IPS-11a (cell line): Measurements from ENCODE around the gene CNBP.
"Not testable (repeated sequence)": the region's sequence is repeated elsewhere in the genome, so short reads cannot be mapped to it uniquely, and the experiment has no call there.

Experiments
- H3K4me3 ChIP-seq: one replicate; pipeline ENCODE4 v1.5.1; 2013; ENCODE audit warnings: low read depth, low read length, control low read depth

The CNBP gene

DNA sequence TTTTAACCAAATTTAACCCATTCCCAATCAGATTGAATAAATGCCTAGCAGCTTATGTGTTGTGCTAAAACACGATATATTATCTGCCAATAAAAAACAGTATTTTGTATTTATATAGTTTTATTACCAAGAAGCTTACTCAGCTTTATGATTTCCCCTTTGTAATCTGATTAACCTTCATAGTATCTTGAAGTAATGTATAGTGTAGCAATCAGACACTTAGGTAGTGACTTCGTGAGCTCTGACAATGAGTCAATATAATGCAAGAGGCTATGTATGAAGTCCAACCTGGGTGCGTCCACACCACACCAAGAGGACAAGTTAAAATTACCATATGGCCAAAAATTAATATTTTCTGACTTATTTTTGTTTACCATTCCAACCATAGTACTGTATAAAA lies 2.1 kb upstream of the CNBP start:
- H3K4me3 ChIP-seq, result no peak overlapping the region

DNA sequence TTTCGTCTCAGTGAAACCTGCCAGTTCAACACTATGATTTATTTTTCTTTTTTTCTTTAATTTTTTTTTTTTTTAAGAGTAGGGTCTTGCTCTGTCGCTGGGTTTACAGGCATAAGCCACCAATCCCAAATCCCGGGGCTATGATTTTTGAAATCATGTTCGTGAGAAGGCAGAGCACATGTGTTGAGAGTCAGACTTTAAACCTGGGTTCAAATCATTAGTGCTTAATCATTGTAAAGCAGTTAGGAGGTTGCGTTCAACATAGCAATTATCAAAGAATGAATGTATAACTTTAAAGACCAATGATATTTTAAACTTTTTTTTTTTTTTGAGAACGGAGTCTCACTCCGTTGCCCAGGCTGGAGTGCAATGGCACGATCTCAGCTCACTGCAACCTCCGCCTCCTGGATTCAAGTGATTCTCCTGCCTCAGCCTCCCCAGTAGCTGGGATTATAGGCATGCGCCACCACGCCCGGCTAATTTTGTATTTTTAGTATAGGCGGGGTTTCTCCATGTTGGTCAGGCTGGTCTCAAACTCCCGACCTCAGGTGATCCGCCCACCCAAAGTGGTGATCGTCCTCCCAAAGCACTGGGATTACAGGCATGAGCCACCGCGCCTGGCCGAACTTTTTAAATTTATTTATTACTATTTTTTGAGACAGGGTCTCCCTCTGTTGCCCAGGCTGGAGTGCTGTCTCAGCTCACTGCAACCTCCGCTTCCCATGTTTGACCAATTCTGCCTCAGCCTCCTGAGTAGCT lies 1.3 kb upstream of the CNBP start:
- H3K4me3 ChIP-seq, result peak overlapping the region; percentile 94

- peak overlapping the region; percentile 94 for H3K4me3 ChIP-seq
These were observed 631 bp upstream of the CNBP start for GRCh38 chr3:129184396-129184657.

GRCh38 chr3:129182390-129183185 lies 1.1 kb downstream of the CNBP start:
- H3K4me3 ChIP-seq, result peak overlapping the region; percentile 94

DNA sequence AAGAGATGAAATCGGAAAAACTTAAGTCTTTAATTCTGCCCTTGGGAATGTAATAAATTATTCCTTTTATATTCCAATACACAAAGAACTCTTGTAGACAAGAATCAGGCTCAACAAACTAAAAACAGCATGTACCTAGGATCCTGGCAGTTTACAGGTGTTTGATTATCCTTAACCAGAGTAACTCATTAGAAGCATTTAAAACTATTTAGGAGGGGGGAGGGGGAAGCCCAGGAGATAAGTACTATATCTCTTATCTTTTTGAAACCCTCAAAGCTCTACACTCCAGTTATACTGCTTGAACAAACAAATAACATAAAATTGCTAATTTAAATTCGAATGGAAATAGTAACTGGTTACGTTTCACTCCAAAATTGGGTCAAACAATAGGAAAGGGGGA lies 1.9 kb downstream of the CNBP start:
- H3K4me3 ChIP-seq, result peak overlapping the region; percentile 94

- no peak overlapping the region for H3K4me3 ChIP-seq
These were observed 3.2 kb downstream of the CNBP start for GRCh38 chr3:129180461-129180860.

DNA sequence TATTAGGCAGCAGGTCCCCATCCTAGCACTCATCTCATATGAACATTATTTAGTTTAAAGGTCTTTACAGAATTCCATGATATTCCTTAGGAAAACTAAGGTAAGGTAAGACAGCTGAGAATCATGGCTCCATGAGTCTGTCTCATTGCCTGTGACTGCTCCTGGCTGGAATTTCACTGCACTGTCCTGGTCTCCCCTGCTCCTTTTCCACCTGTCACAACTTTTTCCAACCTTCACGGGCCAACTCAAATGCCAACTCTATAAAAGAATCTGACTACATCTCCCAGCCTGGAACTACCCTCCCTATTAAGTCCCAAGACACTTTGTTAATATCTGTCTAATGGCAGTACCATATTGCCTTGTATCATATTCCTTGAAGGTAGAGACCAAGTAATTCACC lies 7.6 kb downstream of the CNBP start:
- H3K4me3 ChIP-seq, result no peak overlapping the region

GRCh38 chr3:129173725-129174124 lies 10.0 kb downstream of the CNBP start:
- H3K4me3 ChIP-seq, result no peak overlapping the region

GRCh38 chr3:129173206-129173605 lies 10.5 kb downstream of the CNBP start:
- no peak overlapping the region for H3K4me3 ChIP-seq

DNA sequence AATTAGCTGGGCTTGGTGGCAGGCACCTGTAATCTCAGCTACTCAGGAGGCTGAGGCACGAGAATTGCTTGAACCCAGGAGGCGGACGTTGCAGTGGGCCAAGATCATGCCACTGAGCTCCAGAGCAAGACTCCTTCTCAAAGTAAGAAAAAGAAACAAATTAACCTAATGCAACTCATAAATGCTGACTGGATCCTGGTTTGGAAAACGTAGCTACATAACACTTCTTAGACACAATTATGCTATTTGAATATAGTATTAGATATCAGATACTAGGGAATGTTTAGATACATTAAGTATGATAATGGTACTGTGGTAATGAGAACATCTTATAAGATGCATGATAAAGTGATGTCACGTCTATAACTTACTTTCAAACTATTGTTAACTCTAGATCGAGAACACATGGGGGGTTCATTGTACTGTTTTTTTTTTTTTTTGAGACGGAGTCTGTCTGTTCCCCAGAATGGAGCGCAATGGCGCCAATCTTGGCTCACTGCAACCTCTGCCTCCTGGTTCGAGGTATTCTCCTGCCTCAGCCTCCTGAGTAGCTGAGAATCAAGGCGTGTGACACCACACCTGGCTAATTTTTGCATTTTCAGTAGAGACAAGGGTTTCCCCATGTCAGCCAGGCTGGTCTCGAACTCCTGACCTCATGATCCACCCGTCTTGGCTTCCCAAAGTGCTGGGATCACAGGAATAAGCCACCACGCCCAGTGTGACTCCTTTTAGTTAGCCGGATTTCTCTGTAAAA lies 16.9 kb downstream of the CNBP start:
- no peak overlapping the region for H3K4me3 ChIP-seq

GRCh38 chr3:129165594-129165993 lies 18.1 kb downstream of the CNBP start:
- H3K4me3 ChIP-seq, result not testable (repeated sequence)

DNA sequence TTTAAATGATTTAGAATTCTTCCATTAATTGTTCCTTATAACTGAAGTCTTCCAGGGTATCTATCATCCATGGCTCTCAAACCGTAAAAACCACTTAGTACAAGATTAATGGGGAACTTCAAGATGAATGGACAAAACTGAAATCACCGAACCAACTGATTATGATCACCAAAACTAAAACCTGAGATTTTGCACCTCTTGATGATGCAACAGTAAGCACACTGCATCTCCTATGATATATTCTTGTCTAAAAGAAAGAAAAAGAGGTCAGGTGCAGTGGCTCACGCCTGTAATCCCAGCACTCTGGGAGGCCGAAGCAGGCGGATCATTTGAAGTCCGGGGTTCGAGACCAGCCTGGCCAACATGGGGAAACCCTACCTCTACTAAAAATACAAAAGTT lies 19.2 kb downstream of the CNBP start:
- no peak overlapping the region for H3K4me3 ChIP-seq

DNA sequence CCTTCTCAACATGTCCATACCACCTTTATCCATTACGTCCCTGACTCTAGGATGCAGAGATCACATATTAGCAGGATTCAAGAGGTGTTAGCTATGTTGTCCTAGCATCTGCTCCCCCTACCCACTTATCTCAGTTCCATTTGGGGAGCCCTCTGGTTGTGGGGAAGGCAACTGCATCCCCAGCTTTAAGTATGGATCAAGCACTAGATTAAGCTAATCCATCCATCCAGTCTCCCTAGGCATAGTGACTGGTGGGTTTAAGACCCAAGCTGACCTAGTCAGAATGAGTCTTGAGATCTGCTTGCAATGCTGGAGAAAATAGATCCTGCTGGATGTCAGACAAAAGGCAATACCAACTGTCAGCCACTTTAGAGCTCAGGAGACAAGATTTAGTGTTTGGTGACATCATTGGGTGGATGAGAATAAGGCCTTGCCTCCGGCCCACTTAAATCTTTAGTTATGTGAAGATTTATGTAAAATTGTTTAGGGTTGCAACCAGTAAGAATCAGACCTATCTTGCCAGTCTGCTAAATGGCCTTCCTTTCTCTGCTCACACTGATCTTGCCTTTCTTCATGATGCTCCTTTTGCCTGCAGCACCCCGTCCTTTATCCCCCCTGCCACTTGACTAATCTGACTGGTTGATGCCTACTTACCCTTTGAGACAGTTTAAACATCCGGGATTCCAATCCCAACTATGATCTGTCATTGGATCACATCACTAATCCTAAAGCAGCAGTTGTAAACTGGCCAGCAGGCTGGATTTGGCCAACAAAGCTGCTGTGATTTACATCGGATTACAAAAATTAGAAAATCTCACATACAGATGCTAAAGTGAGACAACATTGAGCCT lies 20.7 kb downstream of the CNBP start:
- H3K4me3 ChIP-seq, result no peak overlapping the region

DNA sequence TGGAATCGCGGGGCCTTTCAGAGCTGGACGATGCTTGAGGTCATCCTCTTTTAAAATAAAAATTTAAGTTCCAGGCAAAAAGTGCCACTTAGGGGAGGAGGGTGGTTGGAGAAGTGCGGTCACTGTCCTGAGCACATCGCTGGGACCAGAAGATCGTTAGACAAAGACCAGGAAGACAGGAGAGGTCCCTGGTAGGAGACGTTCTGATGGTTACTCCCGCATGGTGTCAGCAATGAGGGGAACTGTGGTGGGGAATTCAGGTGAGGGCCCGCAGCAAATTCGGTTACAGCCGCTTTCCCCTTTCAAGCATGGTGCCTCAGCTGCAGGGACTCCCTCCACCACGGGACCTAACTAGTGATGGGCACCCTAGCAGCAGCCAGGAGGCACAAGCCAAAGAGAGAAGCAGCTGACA lies 21.8 kb downstream of the CNBP start:
- peak overlapping the region; percentile 95 for H3K4me3 ChIP-seq

DNA sequence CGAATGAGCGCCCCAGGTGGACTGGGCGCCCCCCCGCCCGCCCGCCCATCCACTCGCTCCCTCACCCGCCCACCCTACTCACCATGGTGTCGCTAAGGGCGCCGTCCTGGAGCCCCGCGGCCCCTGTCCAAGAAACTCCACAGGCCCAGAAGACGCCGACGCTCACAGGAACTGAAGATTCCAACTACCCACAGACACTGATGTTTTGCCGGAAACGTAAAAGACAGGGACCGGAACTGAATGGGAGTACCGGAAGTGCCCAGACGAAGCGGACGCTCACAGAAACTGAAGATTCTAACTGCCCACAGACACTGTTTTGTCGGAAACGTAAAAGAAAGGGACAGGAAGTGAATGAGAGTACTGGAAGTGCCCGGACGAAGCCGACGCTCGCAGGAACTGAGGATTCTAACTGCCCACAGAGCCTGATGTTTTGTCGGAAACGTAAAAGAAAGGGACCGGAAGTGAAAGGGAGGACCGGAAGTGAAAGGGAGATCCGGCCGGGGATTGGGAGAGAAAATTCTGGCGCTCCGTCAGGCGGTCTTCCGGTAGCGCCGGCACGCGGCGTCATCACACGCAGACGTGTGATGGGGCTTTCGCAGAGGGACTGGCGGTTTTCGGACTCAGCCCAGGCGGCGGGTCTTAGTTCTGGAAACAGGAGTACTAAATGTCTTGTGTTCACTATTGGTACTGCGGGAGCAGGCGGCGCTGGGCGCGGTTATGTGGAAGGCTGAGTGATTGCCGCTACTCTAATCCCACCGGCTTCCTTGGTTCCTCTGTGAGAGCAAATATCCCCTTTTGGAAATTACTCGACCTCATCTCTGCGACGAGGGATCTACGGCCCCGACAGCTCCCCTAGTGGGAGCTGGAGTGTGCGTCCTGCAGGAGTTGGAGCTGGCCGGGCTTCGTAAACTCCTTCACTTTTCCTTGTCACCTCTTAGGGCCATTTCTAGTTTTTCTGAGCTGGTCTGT lies 22.5 kb downstream of the CNBP start, which contains the start of gene ISY1:
Gene ISY1 (minus strand): TSS at position 173 of the 969 bp plus-strand sequence. CDS start 88 bp downstream, at position 85.
- peak within 1 kb of the TSS; percentile 95 for H3K4me3 ChIP-seq

- no peak overlapping the region for H3K4me3 ChIP-seq
These were observed 38.9 kb downstream of the CNBP start for GRCh38 chr3:129144786-129145185.

DNA sequence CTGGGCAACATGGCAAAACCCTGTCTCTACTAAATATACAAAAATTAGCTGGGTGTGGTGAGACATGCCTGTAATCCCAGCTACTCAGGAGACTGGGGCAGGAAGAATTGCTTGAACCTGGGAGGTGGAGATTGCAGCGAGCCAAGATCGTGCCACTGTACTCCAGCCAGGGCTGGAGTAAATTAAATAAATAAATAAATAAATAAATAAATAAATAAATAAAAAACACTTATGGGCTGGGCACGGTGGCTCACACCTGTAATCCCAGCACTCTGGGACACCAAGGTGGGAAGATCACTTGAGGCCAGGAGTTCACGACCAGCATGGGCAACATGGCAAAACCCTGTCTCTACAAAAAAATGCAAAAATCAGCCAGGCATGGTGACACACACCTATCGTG lies 42.7 kb downstream of the CNBP start:
- H3K4me3 ChIP-seq, result not testable (repeated sequence)

- H3K4me3 ChIP-seq, result no peak overlapping the region
These were observed 43.8 kb downstream of the CNBP start for GRCh38 chr3:129139911-129140310.

GRCh38 chr3:129136275-129136674 lies 47.4 kb downstream of the CNBP start:
- H3K4me3 ChIP-seq, result not testable (repeated sequence)
